HG03196 (cell line): ENCODE data around the gene TOP3A.
"Not testable (repeated sequence)": the region's sequence is repeated elsewhere in the genome, so short reads cannot be mapped to it uniquely, and the experiment has no call there.

Experiments used
- ATAC-seq: cut with Tn5 transposase; IDR thresholded peaks from one replicate; pipeline ENCODE4 v1.9.1; 2021; ENCODE audit not compliant: unreplicated experiment

The TOP3A gene

DNA sequence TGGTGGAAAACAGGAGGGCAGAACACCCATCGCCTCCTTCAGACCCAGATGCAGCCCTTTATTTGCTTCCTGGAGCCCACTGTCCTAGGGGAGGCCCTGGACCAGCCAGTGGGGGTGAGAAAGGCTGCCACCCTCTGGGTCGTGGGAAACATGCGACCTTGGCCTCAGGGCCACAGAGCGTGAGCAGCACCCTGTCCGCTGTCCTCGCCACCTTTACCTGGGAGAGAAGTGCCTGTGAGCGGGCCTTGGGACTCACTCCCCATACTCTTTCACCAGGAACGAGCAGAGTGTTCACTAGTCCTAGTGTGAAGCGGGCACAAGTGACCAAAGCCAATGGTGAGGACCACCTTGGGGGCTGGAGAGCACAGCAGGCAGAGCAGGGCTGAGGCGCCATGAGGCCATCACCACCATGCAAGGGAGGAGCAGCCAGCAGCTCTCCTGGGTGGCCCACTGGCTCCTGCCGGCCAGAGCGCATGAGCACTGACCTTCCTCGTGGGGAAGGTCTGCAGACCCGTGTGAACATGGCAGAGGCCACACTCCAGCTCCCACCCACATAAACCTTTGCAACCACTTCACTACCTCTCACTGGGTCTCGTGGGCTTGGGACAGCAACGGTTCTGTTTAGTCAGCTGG is 8.8 kb upstream of the TOP3A start:
- ATAC-seq: no peak

DNA sequence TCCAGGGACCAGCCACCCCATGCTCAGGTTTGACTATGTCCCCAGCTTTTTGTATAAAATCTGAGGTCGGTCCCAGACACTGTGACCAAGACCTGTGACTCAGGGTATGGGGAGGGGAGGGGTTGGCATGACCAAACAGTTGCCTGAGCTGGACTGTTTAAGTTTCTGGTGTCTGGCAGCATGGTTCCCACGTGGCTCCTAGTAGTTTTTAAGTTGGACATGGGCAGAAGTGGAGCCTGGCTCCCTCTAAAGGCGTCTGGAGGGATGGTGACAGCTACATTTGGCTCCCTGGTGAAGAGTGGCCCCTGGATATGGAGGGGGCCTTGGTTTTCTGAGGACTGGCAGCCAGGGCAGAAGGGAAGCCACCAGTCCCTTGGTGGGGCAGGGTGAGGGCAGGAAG is 8.2 kb upstream of the TOP3A start:
- no peak for ATAC-seq

DNA sequence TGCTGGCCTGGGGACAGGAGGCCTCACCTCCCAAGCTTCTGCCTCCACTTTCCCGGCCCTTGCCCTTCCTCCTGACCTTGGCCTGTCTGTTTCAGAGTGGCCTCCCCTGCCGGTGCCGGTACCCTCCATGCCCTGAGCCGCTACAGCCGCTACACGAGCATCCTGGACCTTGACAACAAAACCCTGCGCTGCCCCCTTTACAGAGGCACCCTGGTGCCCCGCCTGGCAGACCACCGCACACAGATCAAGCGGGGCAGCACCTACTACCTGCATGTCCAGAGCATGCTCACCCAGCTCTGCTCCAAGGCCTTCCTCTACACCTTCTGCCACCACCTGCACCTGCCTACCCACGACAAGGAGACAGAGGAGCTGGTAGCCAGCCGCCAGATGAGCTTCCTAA is 7.7 kb upstream of the TOP3A start:
- ATAC-seq: no peak

DNA sequence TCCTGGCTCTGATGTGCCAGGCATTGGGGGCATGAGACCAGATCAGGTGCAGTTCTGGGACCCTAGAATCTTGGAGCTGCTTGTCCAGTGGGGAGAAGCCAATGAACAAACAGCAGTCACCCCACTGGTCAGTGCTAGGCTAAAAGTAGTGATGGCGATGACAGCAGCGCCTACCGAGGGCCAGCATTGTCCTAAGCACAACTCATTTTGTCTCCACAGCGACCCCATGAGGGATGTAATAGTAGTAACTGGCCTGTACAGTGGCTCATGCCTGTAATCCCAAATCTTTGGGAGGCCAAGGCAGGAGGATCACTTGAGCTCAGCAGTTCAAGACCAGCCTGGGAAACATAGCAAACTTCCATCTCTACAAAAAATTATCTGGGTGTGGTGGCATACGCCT is 6.5 kb upstream of the TOP3A start:
- ATAC-seq: no peak

DNA sequence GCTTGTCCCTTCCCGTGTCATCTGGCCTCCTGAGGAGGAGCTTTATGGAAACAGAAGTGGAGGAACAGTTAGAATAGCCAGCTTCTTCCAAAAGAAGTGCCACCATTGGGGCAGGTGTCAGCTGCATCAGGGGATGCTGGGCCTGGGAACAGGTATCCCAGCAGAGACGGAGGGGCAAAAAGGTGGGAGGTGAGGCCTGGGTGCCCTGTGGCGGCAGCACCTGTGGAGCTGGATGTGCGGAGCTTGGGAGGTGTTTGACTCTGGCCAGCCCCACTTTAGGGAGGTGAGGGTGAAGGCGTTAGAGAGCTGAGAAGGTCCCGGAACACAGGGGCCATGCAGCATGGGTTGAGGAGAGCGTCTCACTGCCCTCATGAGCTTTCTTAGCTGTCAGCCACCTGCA is 5.5 kb upstream of the TOP3A start:
- no peak for ATAC-seq

DNA sequence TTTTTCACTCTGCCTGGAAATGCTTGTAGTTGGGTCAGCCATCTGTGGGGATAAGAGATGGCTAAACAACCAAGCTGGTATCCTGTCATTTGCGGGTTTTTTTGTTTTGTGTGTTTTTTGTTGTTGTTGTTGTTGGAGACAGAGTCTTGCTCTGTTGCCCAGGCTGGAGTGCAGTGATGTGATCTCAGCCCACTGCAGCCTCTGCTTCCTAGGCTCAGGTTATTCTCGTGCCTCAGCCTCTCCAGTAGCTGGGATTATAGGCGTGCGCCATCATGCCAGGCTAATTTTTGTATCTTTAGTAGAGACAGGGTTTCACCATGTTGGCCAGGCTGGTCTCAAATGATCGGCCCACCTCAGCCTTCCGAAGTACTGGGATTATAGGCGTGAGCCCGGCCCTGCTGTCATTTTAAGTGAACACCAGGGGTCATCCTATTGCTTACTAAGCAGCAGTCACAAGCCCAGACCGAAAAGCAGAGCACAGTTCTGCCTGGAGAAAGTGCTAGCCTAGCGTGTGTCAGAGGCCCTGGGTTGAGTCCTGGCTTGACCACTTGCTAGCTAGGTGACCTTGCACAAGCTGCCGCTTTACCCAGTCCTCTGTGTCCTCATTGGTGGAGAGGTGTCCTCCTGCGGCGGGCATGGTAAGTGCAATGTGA is 4.9 kb upstream of the TOP3A start:
- no peak for ATAC-seq

DNA sequence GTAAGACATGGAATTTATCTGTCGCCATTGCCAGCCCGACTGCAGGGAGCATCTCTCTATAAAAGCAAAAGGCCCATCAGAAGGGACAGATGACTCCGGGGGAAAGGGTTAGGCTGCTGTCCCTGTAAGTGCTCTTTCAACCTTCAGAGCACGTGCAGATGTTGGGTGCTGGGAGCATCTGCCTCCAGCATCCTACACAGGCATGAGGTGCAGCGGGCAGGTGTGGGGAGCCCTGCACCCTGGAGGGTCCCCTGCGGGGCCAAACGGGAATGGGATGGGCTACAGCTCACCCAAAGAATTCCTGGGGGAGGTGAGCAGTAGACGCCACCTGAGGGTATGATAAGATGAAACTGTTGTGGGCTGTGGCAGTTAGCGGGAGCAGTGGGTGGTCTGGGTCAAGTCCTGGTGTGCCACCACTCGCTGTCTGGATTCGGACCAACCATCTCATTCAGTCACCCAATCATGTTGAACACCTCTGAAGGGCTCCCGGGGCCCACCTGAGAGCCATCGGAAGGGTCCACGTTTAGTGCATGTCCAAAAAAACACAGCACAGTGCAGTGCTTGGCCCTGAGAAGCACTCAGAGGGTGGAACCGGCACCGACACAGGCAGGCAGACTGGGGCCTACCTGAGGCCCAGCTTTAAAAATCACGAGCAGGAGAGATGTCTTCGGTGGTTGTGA is 4.1 kb upstream of the TOP3A start:
- ATAC-seq: no peak

DNA sequence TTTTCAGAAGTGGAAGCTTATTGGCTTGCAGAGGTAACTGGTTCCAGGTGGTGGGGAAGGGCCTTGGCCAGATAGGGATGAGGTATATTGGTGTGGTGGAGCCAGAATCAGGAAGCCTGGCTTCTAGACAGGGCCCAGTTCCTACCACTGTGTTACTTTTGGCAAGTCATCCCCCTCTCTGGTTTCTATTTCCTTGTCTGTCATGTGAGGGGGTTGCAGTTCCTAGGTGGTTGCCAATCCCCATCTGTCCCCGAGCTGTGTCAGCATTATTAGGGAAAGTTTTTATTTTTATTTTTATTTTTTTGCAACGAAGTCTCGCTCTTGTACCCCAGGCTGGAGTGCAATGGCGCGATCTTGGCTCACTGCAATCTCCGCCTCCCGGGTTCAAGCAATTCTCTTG is 3.3 kb upstream of the TOP3A start:
- no peak for ATAC-seq

DNA sequence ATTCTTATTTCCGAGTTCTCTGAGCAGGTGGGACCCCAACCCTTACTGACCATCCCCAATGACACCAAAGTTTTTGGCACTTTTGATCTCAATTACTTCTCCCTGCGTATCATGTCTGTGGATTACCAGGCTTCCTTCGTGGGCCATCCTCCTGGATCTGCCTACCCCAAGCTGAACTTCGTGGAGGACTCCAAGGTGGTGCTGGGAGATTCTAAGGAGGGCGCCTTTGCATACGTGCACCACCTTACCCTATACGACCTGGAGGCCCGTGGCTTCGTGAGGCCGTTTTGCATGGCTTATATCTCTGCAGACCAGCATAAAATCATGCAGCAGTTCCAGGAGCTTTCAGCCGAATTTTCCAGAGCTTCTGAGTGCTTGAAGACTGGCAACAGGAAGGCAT is 1.2 kb upstream of the TOP3A start:
- no peak for ATAC-seq

DNA sequence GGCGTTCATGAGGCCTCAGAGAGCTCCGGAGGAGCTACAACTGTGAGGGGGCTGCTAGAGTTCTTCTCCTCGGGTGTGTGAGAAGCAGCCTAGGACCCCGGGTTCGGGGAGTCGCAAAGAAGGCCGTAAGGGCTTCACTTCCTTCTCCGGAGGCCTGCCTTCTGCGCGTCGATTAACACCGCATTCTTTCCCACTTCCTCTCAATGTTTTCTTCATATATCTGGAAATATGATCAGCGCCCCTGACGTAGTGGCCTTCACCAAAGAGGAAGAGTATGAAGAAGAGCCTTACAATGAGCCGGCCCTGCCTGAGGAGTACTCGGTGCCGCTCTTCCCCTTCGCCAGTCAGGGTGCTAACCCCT is 748 bp upstream of the TOP3A start:
- ATAC-seq: no peak

DNA sequence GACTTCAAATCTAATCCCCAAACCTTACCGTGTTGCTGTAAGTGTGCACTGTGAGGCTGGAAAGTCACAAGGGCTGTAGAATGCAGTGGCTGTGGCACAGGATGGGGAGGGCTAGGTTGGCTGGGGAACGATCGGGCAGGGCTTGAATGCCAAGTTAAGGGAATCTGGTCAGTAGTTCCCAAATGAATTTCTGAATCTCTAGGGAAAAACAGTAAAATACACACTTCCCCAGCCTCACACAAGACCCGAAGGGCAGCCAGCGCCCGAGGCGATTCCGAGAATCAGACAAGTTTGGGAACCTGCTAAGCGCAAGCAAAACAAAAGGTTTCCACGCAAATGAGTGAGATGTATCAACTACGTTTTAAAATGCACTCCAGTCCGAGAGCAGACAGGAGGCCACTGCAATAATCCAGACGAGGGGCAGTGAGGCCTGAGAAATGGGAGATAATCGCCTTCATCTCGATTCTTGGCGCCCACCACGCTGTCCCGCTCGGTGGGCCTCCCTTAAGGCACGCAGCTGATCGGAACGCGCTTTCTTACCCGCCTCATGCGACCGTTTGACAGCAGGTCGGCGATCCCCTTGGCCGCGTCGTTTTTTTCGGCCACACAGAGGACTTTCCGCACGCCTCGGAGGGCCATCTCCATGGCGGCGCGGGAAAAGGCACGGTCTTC is 599 bp downstream of the TOP3A start:
- peak; percentile 20 for ATAC-seq

DNA sequence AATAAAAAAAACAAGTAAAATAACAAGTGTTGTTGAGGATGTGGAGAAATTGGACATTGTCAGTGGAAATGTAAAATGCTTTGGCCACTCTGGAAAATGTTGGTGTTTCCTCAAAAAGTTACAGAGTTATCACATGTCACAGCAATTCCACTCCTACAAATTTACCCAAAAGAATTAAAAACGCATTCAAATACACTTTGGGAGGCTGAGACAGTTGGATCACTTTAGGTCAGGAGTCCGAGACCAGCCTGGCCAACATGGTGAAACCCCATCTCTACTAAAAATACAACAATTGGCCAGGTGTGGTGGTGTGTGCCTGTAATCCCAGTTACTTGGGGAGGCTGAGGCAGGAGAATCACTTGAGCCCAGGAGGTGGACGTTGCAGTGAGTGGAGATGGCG is 5.6 kb downstream of the TOP3A start:
- no peak for ATAC-seq

DNA sequence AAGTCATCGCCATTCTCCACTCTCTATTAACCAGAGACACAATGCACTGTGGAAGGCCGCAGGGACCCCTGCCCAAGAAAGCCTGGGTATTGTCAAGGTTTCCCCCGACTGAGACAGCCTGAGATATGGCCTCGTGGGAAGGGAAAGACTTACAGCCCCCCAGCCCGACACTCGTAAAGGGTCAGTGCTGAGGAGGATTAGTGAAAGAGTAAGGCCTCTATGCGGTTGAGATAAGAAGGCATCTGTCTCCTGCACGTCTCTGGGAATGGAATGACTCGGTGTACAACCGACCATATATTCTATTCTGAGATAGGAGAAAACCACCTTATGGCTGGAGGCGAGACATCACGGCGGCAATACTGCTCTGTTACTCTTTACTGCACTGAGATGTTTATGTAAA is 11.6 kb downstream of the TOP3A start:
- not testable (repeated sequence) for ATAC-seq

DNA sequence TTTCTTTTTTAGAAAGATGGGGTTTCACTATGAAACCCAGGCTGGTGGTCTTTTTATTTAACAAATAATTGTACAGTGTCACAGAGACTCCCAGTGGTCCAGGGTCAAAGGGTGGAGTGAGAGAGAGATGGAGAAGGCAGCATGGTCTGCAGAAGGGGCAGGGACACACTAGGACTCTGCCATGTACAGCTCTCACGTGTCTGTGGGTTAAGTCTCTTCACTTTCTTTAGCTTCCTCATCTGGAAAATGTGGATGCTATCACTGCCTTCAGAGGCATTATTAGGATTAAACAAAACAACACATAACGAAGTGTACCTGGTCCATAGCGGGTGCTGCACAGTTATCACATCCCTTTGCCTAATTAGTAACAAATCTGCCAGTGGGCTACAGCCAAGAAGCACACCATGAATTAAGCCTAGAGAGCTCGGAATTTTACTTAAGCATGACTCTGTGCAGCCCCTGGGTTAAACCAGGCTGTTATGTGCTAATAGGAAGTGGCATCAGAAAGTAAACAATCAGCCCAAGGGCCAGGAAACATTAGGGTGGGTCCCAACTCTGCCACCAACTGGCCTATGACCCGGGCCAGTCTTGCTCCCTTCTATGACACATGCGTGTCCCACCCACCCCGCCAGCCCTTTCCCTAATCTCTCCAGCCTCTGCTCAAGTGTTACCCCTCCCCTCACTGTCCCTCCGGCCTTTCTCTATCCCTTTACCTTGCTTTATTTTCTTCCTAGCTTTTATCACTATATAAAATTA is 13.9 kb downstream of the TOP3A start:
- no peak for ATAC-seq

DNA sequence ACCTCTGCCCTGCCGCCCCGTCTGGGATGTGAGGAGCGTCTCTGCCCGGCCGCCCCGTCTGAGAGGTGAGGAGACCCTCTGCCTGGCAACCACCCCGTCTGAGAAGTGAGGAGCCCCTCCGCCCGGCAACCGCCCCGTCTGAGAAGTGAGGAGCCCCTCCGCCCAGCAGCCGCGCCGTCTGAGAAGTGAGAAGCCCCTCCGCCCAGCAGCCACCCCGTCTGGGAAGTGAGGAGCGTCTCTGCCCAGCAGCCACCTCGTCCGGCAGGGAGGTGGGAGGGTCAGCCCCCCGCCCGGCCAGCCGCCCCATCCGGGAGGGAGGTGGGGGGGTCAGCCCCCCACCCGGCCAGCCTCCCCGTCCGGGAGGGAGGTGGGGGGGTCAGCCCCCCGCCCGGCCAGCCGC is 16.7 kb downstream of the TOP3A start:
- not testable (repeated sequence) for ATAC-seq

DNA sequence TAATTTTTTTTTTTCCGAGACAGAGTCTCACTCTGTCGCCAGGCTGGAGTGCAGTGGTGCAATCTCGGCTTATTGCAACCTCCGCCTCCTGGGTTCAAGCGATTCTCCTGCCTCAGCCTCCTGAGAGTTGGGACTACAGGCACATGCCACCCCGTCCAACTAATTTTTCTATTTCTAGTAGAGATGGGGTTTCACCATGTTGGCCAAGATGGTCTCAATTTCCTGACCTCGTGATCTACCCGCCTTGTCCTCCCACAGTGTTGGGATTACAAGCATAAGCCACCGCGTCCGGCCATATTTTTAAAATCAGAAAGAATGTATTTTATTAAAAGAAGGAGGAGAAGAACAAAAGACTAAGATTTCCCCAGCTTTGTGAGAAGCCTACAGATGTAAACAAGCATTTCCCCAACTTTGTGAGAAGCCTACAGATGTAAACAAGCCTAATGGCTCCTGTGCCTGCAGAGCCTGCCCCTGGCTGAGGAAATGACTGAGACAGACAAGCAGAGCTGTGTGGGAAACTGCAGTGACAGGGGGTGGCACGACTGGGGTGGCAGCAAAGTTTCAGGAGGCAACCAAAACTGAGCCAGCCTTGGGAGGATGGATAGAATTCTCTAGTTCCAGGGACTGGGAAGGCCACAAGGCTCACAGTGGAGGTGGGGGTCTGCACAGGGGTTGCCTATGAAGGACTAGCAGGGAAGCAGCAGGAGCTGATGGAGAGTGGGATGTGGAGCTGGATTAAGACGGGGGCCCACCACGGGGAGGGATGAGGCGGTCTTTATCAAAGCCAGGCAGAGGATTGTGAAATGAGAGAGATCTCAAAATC is 22.9 kb downstream of the TOP3A start:
- no peak for ATAC-seq

DNA sequence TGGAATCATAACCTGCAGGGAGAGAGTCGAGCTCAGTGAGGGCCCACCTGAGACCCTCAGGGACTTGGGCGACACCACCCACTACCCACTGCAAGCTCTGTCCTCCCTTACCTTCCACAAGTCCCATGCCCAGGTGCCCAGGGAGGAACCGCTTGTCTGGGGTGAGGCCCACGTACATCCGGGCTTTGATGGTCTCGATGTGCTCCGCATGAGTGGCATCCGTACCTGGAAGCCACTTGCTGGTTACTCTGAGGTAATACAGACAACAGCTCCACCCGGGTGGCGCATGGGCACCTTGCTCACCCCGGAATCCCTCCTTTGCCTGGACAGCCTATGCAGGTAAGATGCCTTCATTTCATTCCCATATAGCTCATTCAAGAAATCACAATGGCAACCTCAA is 29.5 kb downstream of the TOP3A start:
- no peak for ATAC-seq

DNA sequence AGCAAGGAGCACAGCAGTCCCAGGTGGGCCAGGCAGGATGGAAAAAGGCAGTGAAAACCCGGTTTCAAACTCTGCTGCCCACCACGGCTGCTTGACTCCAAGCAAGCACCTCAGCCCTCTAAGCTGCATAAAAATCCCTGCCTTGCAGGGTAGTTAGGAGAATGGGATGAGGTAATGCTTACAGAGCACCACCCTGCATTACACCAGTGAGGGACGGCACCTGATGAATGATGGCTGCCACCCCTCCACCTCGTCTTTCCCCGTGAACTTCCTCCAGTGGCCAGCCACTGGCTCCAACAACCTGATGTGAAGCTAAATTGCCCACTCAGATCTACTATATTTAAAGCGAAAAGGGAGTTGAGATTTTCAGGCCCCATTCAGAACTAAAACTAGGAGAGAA is 33.0 kb downstream of the TOP3A start:
- no peak for ATAC-seq

DNA sequence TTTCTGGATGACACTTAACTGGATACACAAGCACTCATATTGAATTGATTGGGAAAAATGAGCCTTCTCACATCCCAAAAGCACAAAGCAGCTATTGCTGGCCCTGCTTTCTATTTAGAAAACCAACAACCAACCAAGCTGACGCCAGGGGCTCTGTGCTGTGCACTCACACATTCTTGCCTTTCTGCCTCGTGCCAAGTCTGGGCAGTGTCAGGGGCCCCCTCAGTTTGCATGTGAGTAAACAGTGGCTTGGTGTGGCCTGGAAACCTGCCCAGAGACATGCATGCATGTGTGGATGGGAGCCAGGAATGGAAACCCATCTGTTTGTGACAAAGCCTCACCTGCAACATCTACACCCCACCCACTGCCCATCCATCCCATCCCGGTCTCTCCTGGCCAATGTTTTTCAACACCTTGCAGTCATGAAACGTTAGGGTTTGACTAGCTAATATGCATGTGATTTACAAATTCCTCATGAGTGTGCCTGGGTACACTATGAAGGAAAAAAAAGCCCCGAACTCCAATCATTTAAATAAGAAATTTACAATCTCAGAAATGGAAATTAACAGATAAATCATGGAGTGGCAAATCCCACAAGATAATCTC is 33.9 kb downstream of the TOP3A start:
- no peak for ATAC-seq

DNA sequence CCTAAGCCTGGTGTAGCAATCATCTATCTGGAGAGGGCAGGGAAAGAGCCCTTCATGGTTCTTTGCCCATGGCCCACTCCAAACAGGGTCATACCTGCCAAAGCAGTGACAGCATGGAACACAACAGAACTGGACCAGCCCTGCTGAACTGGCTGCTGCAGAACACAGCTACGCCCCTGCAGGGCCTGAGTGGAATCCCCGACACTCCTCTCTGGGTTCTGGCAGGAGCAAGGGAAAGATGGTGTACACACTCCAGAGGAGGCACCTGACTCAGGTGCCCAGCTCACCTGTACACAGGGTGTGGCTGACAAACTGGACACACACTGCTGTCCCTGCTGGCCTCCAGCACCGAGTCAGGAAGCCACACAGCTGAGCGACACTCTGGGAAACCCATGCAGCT is 34.5 kb downstream of the TOP3A start:
- no peak for ATAC-seq
